ENCODE results near the gene FAAP20.

Gene FAAP20

GRCh38 chr1:2197707-2198165, 3.2 kb upstream of the FAAP20 start:
- DNase-seq (ENCODE audit: extremely low read depth in 1 of 2, low read depth in 1 of 2), result no peak

DNA sequence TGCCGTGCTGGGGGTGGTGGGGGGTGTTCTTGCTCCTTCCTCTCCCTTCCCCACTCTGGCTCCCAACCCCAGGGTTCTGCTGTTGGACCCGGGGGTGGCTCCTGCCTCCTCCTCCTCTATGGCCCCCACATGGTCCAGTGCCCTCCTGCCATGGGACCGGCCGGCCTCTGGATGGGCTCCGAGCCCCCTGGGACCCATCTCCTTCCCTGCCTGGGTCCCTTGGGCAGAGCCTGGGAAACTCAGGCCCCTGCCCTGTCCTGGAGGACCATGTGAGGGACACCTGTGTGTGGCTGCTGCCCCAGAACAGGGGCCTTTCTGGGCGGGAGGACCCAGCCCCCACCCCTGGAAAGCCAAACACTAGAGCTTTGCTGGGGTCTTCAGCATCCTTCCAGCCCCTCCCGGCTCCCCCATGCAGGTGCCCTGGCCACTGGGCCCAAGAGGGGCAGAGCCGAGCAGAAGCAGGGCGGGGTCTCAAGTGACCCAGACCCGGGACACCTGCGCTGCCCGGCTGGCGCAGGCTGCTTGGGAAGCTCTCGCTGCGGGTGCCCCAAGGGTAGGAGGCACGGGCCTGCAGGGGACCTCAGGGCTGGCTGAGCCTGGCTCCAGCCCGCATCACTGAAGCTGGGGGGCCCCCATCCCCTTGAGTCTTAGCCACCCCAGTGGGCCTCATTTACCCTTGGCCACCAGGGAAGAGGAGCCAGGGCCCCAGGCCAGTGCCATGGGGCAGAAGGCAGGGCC, 2.5 kb upstream of the FAAP20 start:
- no peak for DNase-seq (ENCODE audit: extremely low read depth in 1 of 2, low read depth in 1 of 2)

DNA sequence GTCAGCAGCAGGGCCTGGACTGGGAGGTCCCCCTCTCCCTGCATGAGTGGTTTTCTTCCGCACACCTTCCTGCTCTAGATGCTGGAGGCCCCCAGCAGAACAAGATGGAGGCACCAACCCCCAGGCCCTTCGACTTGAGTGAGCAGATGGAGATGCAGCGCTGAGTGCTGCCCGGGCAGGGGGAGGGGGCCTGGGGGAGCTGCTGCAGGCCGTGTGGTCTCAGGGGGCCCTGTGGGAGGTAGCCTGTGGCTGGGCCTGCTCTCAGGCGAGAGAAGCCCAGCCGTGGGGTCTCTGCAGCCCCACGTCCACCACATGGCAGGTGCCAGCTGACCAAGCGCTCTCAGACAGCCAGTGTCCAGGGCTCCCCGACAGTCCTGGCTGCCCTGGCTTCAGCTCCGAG, 1.2 kb upstream of the FAAP20 start:
- DNase-seq (ENCODE audit: extremely low read depth in 1 of 2, low read depth in 1 of 2), result no peak

DNA sequence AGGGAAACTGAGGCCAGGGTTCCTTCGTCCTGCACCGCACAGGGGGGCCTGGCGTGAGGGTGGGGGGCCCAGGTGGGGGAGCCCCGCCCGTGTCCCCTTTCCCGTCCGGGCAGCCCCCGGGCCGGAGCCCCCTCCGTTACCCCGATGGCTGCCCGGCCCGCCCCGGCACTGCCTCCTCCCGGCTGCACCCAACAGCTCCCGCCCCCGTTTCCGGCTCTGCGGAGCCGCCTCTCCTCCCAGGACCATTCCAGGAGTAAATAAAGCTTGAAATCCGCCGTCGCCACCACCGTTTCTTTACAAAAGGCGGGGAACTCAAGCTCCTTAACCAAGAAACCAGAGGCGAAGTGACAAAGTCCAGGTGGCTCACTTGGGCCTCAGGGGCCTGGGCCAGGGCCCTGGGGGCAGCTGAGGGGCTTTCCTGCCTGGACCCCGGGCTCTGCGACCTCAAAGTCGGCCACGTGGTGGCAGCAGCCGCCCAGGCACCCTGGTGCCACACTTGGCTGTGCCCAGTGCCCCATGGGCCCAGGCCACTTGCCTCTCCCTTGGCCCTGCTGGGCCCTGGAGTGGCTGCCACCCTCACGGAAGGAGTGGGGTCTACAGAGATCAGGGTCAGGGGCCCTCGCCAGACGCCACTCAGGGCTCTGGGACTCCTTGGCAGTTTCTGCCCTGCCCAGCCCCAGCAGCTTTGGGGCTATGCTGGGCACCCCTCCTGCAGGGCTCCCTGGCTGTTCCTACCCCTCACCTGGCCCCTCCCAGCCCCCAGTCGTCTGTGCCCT, 514 bp upstream of the FAAP20 start:
- DNase-seq (ENCODE audit: extremely low read depth in 1 of 2, low read depth in 1 of 2), result peak; percentile 62 to 80

GRCh38 chr1:2193514-2194281, 874 bp downstream of the FAAP20 start:
- no peak for DNase-seq (ENCODE audit: extremely low read depth in 1 of 2, low read depth in 1 of 2)

DNA sequence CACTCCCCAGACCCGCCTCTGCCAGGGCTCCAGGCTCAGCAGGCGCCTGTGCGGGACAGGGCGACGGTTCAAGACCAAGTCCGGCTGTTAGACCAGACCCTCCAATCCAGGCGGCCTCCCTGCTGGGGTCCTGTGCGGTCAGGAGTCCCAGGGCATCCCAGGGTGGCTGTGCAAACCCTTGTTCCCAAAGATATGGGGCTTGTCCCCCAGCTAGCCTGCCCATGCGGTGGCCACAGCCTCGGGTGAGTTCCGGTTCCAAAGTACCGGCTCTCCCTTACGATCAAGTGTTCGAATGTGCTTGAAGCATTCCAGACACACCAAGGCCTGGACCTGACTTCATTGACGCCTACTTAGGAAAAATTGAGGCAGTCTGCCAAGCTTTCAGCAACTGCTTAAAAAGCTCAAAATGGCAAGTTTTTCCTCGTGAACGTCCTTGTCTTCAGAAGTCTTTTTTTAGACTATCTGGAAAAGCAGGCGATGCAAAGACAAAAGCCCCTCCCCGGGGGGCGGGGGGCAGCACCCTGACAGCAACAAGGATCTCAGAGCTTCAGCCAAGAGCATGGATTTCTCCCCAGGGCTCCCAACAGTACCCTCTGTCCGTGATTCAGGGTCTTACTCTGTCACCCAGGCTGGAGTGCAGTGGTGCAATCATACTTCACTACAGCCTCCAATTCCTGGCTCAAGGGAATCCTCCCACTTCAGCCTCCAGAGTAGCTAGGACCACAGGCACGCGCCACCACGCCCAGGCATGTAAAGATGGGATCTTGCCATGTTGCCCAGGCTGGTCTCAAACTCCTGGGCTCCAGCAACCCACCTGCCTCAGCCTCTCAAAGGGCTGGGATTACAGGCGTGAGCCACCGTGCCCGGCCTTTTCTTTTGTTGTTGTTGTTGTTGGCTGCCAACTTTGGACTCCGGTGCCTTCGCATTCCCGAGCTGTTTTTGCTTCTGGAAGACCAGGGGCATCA, 2.3 kb downstream of the FAAP20 start:
- no peak for DNase-seq (ENCODE audit: extremely low read depth in 1 of 2, low read depth in 1 of 2)

GRCh38 chr1:2190491-2190976, 4.0 kb downstream of the FAAP20 start:
- DNase-seq (ENCODE audit: extremely low read depth in 1 of 2, low read depth in 1 of 2), result no peak

- DNase-seq (ENCODE audit: extremely low read depth in 1 of 2, low read depth in 1 of 2), result peak; percentile 83 to 84
These were observed 4.8 kb downstream of the FAAP20 start for GRCh38 chr1:2189459-2190425.

- no peak for DNase-seq (ENCODE audit: extremely low read depth in 1 of 2, low read depth in 1 of 2)
These were observed 6.2 kb downstream of the FAAP20 start for GRCh38 chr1:2188336-2188735.

DNA sequence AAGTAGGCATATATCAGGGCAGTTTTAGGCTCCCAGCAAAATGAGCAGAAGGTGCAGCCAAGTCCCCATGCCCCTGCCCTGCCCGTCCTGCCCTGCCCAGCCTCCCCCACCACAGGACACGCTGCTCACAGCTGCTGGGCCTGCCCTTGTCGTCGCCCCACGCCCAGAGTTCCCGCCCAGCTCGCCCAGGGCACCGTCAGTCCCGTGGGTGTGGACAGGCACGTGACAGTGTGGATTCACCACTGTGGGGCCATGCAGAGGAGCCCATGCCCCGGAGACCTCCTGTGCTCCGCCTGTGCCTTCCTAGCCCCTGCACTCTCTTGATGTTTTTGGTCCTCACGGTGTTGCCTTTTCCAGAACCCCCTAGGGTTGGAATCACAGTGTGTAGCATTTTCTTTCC, 7.0 kb downstream of the FAAP20 start:
- DNase-seq (ENCODE audit: extremely low read depth in 1 of 2, low read depth in 1 of 2), result no peak

- DNase-seq (ENCODE audit: extremely low read depth in 1 of 2, low read depth in 1 of 2), result no peak
These were observed 7.7 kb downstream of the FAAP20 start for GRCh38 chr1:2186901-2187300.

GRCh38 chr1:2185880-2186855, 8.4 kb downstream of the FAAP20 start:
- DNase-seq (ENCODE audit: extremely low read depth in 1 of 2, low read depth in 1 of 2), result no peak

DNA sequence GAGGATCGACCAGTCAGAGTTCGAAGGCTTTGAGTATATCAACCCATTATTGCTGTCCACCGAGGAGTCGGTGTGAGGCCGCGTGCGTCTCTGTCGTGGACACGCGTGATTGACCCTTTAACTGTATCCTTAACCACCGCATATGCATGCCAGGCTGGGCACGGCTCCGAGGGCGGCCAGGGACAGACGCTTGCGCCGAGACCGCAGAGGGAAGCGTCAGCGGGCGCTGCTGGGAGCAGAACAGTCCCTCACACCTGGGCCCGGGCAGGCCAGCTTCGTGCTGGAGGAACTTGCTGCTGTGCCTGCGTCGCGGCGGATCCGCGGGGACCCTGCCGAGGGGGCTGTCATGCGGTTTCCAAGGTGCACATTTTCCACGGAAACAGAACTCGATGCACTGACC, 9.6 kb downstream of the FAAP20 start:
- no peak for DNase-seq (ENCODE audit: extremely low read depth in 1 of 2, low read depth in 1 of 2)

- DNase-seq (ENCODE audit: extremely low read depth in 1 of 2, low read depth in 1 of 2), result no peak
These were observed 10.0 kb downstream of the FAAP20 start for GRCh38 chr1:2184531-2184930.

DNA sequence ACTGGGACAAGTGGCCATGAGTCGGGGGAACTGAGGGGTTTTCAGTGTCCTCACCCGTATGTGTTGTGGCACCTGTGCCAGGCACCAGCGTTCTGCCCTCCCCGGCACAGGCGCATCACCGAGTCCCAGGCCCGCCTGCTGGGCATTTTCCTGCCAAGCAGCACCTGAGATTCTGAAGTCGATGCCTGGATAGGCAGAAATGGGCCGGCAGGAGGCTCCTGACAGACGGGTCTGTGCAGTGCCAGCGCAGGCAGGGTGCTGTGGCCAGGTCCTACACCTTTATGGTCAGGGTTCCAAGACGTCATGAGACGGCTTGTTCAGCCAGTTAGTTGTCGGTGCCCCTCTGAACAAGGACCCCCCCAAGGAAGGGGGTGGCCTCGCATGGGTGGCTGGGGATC, 10.6 kb downstream of the FAAP20 start:
- no peak for DNase-seq (ENCODE audit: extremely low read depth in 1 of 2, low read depth in 1 of 2)

DNA sequence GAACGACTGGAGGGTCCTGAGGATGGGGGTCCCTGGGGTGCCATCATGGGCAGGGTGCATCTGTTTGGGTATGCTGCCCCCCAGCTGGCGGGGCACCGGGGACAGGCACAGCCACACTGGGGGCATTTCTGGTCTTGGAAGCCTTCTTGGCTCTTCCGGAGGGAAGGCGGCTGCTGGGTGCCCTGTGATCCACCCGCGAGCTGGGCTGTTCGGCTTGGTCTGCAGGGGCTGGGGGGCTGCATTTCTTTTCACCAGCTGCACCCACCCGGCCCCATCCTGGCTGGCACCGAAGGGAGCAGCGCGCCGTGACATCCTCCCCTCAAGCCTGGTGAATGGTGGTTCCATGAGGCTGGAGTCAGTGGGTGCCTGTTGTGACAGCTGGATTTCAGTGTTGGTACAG, 12.2 kb downstream of the FAAP20 start:
- DNase-seq (ENCODE audit: extremely low read depth in 1 of 2, low read depth in 1 of 2), result no peak

GRCh38 chr1:2181752-2182151, 12.8 kb downstream of the FAAP20 start:
- DNase-seq (ENCODE audit: extremely low read depth in 1 of 2, low read depth in 1 of 2), result no peak

DNA sequence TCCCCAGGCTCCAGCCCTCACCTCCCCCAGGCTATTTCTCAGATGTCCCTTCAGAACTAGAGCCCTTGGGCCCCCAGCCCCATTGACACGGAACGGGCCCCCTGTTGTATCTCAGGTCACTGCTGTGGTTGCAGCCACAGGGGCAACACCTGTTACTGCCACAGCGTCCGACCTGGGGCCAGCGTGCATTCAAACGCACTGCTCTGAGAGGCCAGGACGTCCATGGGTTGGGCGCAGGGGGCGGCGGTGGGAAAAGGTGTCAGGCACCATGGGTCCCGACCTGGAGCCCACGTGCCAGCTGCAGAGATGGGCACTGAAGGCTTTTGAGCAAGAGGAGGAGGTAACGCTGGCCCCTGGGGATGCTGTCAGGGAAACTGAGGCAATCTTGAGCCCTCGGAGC, 13.3 kb downstream of the FAAP20 start:
- DNase-seq (ENCODE audit: extremely low read depth in 1 of 2, low read depth in 1 of 2), result no peak

Data from activated CD8-positive, alpha-beta memory T cell treated with anti-CD3 and anti-CD28 coated beads for 1 hour (primary cell).